T-cell (primary cell): Measurements from ENCODE around the gene DNAH14. TPM values are rescaled to one million over a fixed set of nuclear protein-coding genes. Genes with fewer than 3 reads are reported as not detected.

Experiments
- ATAC-seq, 4 experiments: fragments of 200-7000 bp in 3 of 4; fragments of 150-1000 bp in 1 of 4; cut with Tn5 transposase; replicated peaks in 1 of 4; 1 replicate in 3 of 4; 2 replicates in 1 of 4; pipeline ENCODE4 v1.10.0; 2021; ENCODE audit warnings: moderate library complexity in 3 of 4, mild to moderate bottlenecking in 2 of 4, moderate number of reproducible peaks in 1 of 4
- CTCF ChIA-PET, 2 donors: fragments of 300-600 bp; sonication (Branson Sonifier 250); formaldehyde crosslinking; loops; one replicate each; lab custom pipeline; 2022; ENCODE audit warnings: antibody characterized with exemption in 2 of 2; lab: Charles Lee
- POLR2A ChIA-PET, 2 donors: fragments of 300-600 bp; sonication (Branson Sonifier 250); formaldehyde crosslinking; loops; one replicate each; lab custom pipeline; 2022; ENCODE audit warnings: antibody characterized with exemption in 2 of 2; lab: Charles Lee
- DNase-seq, 35 experiments: peaks; one replicate each; pipeline versions ENCODE4 v3.0.0 to v3.0.0-alpha.2; 2013 to 2023
- H3K27ac ChIP-seq: one replicate; pipeline ENCODE4 v1.5.1; 2013; ENCODE audit warnings: low read length
- H3K27me3 ChIP-seq, 2 experiments: replicated peaks in 1 of 2; 1 replicate in 1 of 2; 2 replicates in 1 of 2; pipeline versions ENCODE4 v1.6.1 to v1.7.0; 2013; ENCODE audit warnings: low read length in 1 of 2, mixed read lengths in 1 of 2; ENCODE audit not compliant: control insufficient read depth in 2 of 2, insufficient read depth in 2 of 2; ENCODE audit errors: extremely low read depth in 1 of 2
- H3K36me3 ChIP-seq, 2 donors: 1 replicate in 1 of 2; 2 replicates in 1 of 2; pipeline versions ENCODE4 v1.6.1 to v1.7.0; 2013; ENCODE audit warnings: low read length in 1 of 2; ENCODE audit not compliant: control insufficient read depth in 2 of 2, insufficient read depth in 1 of 2; ENCODE audit errors: extremely low read depth in 1 of 2
- H3K4me1 ChIP-seq, 2 experiments: 1 replicate in 1 of 2; 2 replicates in 1 of 2; pipeline versions ENCODE4 v1.6.1 to v1.7.0; 2013; ENCODE audit warnings: low read length in 2 of 2, mixed read lengths in 1 of 2; ENCODE audit not compliant: insufficient read depth in 2 of 2, control insufficient read depth in 1 of 2; ENCODE audit errors: extremely low read depth in 1 of 2
- H3K4me3 ChIP-seq, 2 donors: 1 replicate in 1 of 2; 2 replicates in 1 of 2; pipeline versions ENCODE4 v1.5.1 to v1.7.0; 2013; ENCODE audit warnings: mild to moderate bottlenecking in 2 of 2, low read length in 1 of 2, moderate library complexity in 1 of 2; ENCODE audit not compliant: control insufficient read depth in 1 of 2; ENCODE audit errors: extremely low read depth in 1 of 2
- H3K9me3 ChIP-seq: 2 replicates; pipeline ENCODE4 v1.7.0; 2013
- H3K27ac Mint-ChIP-seq, 2 donors: one replicate each; pipeline ENCODE4 v1.8.0; 2020 to 2021; ENCODE audit warnings: mild to moderate bottlenecking in 2 of 2, mixed read lengths in 2 of 2
- H3K27me3 Mint-ChIP-seq, 2 donors: one replicate each; pipeline ENCODE4 v1.8.0; 2021 to 2022; ENCODE audit warnings: mixed read lengths in 2 of 2
- H3K36me3 Mint-ChIP-seq: one replicate; pipeline ENCODE4 v1.8.0; 2021; ENCODE audit warnings: mixed read lengths
- H3K4me1 Mint-ChIP-seq, 3 donors: one replicate each; pipeline ENCODE4 v1.8.0; 2020 to 2022; ENCODE audit warnings: mixed read lengths in 3 of 3, mild to moderate bottlenecking in 1 of 3
- H3K4me3 Mint-ChIP-seq, 3 donors: one replicate each; pipeline ENCODE4 v1.8.0; 2020 to 2022; ENCODE audit warnings: mild to moderate bottlenecking in 3 of 3, mixed read lengths in 3 of 3, moderate library complexity in 3 of 3
- H3K9me3 Mint-ChIP-seq, 3 donors: one replicate each; pipeline ENCODE4 v1.8.0; 2020 to 2022; ENCODE audit warnings: mixed read lengths in 3 of 3
- WGBS: methylation state at CpG from one replicate; pipeline ENCODE4 v1.1.5; 2013; ENCODE audit warnings: missing lambda C conversion rate; ENCODE audit not compliant: insufficient coverage; 5-methylcytosine and 5-hydroxymethylcytosine counted together
- total RNA-seq, 35 experiments: library from RNA in 6 of 35; stranded (reverse) in 6 of 35; fragments of 120-200 nt in 1 of 35; gene quantifications; one replicate each; pipeline versions ENCODE4 v1.2.1 to v1.2.4 and lab custom pipeline; 2013 to 2026

Gene DNAH14
- total RNA-seq, 5 donors from 2014 or later (not counting 1 experiment from before 2014, with no cell fraction given), result 0.06 to 1.4 (median 0.39) TPM; not detected in 1

DNA sequence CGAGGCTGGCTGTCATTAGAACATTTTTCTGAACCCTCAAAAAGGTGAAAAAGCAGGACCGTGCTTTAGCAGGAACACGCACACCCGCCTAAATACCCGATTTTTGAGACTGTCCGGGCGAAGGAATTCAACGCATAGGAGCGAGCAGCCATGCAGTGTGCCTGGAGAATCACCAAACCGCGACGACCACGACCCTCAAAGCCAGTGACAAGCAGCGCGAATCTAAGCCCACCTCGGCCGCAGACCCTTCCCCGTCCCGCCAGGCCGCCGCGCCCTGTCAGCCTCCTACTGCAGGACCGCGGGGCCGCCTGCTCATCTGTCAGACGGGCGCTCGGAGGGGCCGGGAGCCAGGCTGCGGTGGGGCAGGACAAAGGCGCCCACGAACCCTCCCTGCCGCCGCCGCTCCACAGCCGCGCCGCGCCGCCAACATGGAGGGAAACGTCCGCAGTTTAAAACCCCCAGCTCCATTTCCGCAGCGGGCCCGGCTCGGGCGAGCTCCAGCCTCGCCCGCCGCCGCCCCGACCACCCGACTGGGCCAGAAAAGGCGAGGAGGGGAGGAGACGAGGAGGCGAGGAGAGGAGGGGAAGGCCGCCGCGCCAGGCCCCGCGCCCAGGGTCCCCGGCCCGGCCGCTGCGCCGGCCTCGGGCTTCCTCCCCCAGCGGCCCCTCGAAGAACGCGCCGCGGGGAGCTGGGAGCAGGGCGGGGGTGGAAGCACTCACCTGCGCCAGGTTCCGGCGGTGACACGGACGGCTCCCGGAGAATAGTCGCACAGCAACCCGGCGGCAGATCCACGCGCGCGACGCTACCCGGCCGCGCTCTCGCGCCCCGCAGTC, 498.0 kb downstream of the DNAH14 start, which contains the start of gene LBR:
Gene LBR, minus strand, starts transcription at position 804 of the 833 bp plus-strand sequence. CDS start 3,963 bp downstream, outside the sequence.
- H3K4me1 ChIP-seq, result peaks cover 32 to 49% of the 10 kb centered on the region in 2 experiments
- CTCF ChIA-PET, result interaction anchor here (0.6 to 5.3 kb wide), 8 partner anchors 14 to 980 kb away, joined by 3 to 43 read pairs (median 6); partner anchors contain the start of gene PARP1 (in 1 of the 2)
- WGBS, result under 1% methylated on average over 81 of the region's 94 CpGs

GRCh38 chr1:225428068-225428880, 498.8 kb downstream of the DNAH14 start:
- Histone ChIP-seq H3K27me3 (no peaks in the 10 kb centered on the region), H3K27ac (peak overlapping the region; percentile 91), H3K4me1 (peaks cover 31 to 43% of the 10 kb centered on the region in 2 experiments), H3K9me3 (no peaks in the 10 kb centered on the region), H3K4me3 (peak overlapping the region; percentile 87 to 96), H3K36me3 (peaks cover 0 to 3% of the 10 kb centered on the region in 2 donors)
- WGBS, result under 1% methylated on average over 61 of the region's 81 CpGs
- ChIA-PET CTCF (interaction anchor here (0.5 to 5.3 kb wide), 11 partner anchors 13 to 980 kb away, joined by 3 to 43 read pairs (median 4); partner anchors contain the start of gene PARP1 (in 1 of the 2)), POLR2A (interaction anchor here (0.6 to 1.5 kb wide), 9 partner anchors 12 to 573 kb away, joined by 3 to 17 read pairs (median 3); no protein-coding TSS in a partner anchor)
- Mint-ChIP-seq H3K4me1 (peaks cover 38 to 44% (median 43%) of the 10 kb centered on the region in 3 donors), H3K27ac (peak overlapping the region; percentile 86 to 91), H3K4me3 (peak overlapping the region; percentile 87 to 92 (median 90)), H3K36me3 (no peaks in the 10 kb centered on the region), H3K27me3 (no peaks in the 10 kb centered on the region), H3K9me3 (no peaks in the 10 kb centered on the region)
- ATAC-seq (peak; percentile 90 to 95 (median 92)), DNase-seq (peak; percentile 84 to 94 (median 88))

More for the DNA sequence above, 498.0 kb downstream of the DNAH14 start, which contains the start of gene LBR:
- Mint-ChIP-seq H3K27me3 (no peaks in the 10 kb centered on the region), H3K4me1 (peaks cover 46 to 52% (median 51%) of the 10 kb centered on the region in 3 donors), H3K27ac (peak within 1 kb of the TSS; percentile 91 to 94), H3K36me3 (no peaks in the 10 kb centered on the region), H3K9me3 (no peaks in the 10 kb centered on the region), H3K4me3 (peak within 1 kb of the TSS; percentile 87 to 92 (median 90))
- Histone ChIP-seq H3K27me3 (no peaks in the 10 kb centered on the region), H3K4me3 (peak within 1 kb of the TSS; percentile 90 to 96), H3K9me3 (no peaks in the 10 kb centered on the region), H3K36me3 (peaks cover 0 to 7% of the 10 kb centered on the region in 2 donors), H3K27ac (peak within 1 kb of the TSS; percentile 91)
- ATAC-seq (peak in 3 of 4 experiments; percentile 29 to 40 (median 36)), DNase-seq (peak in 11 of 35 experiments; percentile 19 to 48 (median 29))
- POLR2A ChIA-PET, result interaction anchor here (0.5 to 1.5 kb wide), 5 partner anchors 13 to 1120 kb away, joined by 3 to 8 read pairs (median 4); no protein-coding TSS in a partner anchor

DNA sequence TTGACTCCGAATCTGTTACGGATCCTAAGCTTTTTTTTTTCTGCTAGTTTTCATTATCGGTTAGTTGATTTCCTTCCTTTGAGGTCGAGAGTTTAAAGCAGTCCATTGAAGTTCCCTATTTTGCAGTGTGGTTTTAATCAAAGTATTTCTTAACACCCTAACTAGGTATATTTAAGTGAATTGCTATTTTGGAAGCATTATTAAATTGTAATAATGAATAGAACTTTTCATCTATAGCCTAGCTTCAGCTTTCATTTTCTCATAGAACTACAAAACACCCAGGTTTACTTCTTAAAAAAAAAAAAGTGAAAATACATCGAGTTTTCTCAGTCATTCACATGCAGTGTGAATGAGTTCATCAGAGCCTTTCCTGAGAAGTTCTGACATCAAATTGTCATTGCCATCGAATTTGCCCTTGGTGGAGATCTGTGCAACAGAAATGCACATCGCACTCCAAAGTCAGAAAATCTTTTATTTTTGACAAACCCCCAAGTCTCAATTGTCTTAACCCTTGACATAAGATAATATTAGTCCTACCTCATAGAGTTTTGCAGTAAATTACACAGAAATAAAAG, 499.5 kb downstream of the DNAH14 start:
- DNase-seq (no peak), ATAC-seq (no peak)
- WGBS, result 0% methylated on average over 4 of the region's 7 CpGs
- Mint-ChIP-seq H3K4me3 (peak overlapping the region; percentile 87 to 92 (median 90)), H3K27me3 (no peaks in the 10 kb centered on the region), H3K4me1 (peaks cover 31 to 37% (median 36%) of the 10 kb centered on the region in 3 donors), H3K27ac (peak overlapping the region; percentile 86 to 91), H3K9me3 (no peaks in the 10 kb centered on the region), H3K36me3 (no peaks in the 10 kb centered on the region)
- Histone ChIP-seq H3K9me3 (no peaks in the 10 kb centered on the region), H3K27ac (peak overlapping the region; percentile 91), H3K4me3 (peak overlapping the region; percentile 87 to 96), H3K4me1 (peaks cover 28 to 37% of the 10 kb centered on the region in 2 experiments), H3K27me3 (peaks cover 0 to 3% of the 10 kb centered on the region in 2 experiments), H3K36me3 (no peaks in the 10 kb centered on the region)
- POLR2A ChIA-PET, result interaction anchor here (0.6 to 1.5 kb wide), 9 partner anchors 16 to 573 kb away, joined by 3 to 17 read pairs (median 3); partner anchors contain the start of gene PYCR2 (in 1 of the 2)
- CTCF ChIA-PET, result interaction anchor here (0.5 to 5.3 kb wide), 10 partner anchors 12 to 736 kb away, joined by 3 to 43 read pairs (median 4); no protein-coding TSS in a partner anchor

GRCh38 chr1:225430301-225430700, 500.8 kb downstream of the DNAH14 start:
- Histone ChIP-seq H3K4me3 (no peak overlapping the region), H3K9me3 (no peaks in the 10 kb centered on the region), H3K27me3 (peaks cover 0 to 3% of the 10 kb centered on the region in 2 experiments), H3K4me1 (peaks cover 17 to 27% of the 10 kb centered on the region in 2 experiments), H3K36me3 (no peaks in the 10 kb centered on the region), H3K27ac (no peak overlapping the region)
- no peak for DNase-seq
- no peak overlapping the region for H3K27ac Mint-ChIP-seq
- WGBS, result 94% methylated on average over 3 of the region's 7 CpGs
- H3K27me3 Mint-ChIP-seq, result no peaks in the 10 kb centered on the region
- no peak overlapping the region for H3K4me3 Mint-ChIP-seq
- no peaks in the 10 kb centered on the region for H3K36me3 Mint-ChIP-seq
- CTCF ChIA-PET, result interaction anchor here (0.6 to 0.7 kb wide), 3 partner anchors 14 to 43 kb away, joined by 3 to 7 read pairs (median 4); no protein-coding TSS in a partner anchor
- no peaks in the 10 kb centered on the region for H3K9me3 Mint-ChIP-seq
- ATAC-seq, result no peak
- H3K4me1 Mint-ChIP-seq, result peaks cover 17 to 23% (median 23%) of the 10 kb centered on the region in 3 donors
- POLR2A ChIA-PET, result interaction anchor here (0.5 to 0.9 kb wide), 5 partner anchors 10 to 573 kb away, joined by 3 to 6 read pairs (median 3); partner anchors contain the start of gene SRP9 (in 1 of the 2)

GRCh38 chr1:225431081-225431863, 501.8 kb downstream of the DNAH14 start:
- H3K27me3 ChIP-seq, result peaks cover 0 to 3% of the 10 kb centered on the region in 2 experiments
- DNase-seq, result no peak
- no peak overlapping the region for H3K27ac Mint-ChIP-seq
- ChIA-PET CTCF (interaction anchor here (0.5 to 0.6 kb wide), 2 partner anchors 14 to 426 kb away, joined by 3 read pairs; no protein-coding TSS in a partner anchor), POLR2A (interaction anchor here in 1 of 2 donors (0.6 kb wide), 1 partner anchor 558 kb away, joined by 3 read pairs; no protein-coding TSS in a partner anchor)
- no peaks in the 10 kb centered on the region for H3K9me3 Mint-ChIP-seq
- H3K36me3 ChIP-seq, result no peaks in the 10 kb centered on the region
- no peak overlapping the region for H3K4me3 Mint-ChIP-seq
- H3K4me1 Mint-ChIP-seq, result peaks cover 8 to 17% (median 13%) of the 10 kb centered on the region in 3 donors
- WGBS, result 94% methylated on average over 29 of the region's 36 CpGs
- H3K4me1 ChIP-seq, result peaks cover 7 to 17% of the 10 kb centered on the region in 2 experiments
- H3K36me3 Mint-ChIP-seq, result no peaks in the 10 kb centered on the region
- no peak overlapping the region for H3K4me3 ChIP-seq
- no peak overlapping the region for H3K27ac ChIP-seq
- H3K9me3 ChIP-seq, result no peaks in the 10 kb centered on the region
- H3K27me3 Mint-ChIP-seq, result no peaks in the 10 kb centered on the region
- no peak for ATAC-seq
